ENCODE measurements around the gene NRARP.

NRARP gene

DNA sequence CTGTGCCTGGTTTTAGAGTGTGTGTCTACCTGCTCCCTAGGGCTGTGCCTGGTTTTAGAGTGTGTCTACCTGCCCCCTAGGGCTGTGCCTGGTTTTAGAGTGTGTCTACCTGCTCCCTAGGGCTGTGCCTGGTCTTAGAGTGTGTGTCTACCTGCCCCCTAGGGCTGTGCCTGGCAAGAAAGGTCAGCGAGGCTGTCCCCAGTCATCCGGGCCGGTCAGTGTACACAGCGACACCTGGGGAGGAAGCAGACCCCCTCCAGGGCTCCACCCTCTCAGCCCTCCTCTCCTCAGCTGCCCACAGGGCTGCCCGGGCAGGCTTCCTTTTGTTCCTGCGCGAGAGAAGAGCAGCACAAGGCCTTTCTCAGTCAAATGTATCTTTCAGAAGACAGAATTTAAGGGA lies 4.1 kb downstream of the NRARP start:
- no peak for DNase-seq (ENCODE audit: low read depth)

DNA sequence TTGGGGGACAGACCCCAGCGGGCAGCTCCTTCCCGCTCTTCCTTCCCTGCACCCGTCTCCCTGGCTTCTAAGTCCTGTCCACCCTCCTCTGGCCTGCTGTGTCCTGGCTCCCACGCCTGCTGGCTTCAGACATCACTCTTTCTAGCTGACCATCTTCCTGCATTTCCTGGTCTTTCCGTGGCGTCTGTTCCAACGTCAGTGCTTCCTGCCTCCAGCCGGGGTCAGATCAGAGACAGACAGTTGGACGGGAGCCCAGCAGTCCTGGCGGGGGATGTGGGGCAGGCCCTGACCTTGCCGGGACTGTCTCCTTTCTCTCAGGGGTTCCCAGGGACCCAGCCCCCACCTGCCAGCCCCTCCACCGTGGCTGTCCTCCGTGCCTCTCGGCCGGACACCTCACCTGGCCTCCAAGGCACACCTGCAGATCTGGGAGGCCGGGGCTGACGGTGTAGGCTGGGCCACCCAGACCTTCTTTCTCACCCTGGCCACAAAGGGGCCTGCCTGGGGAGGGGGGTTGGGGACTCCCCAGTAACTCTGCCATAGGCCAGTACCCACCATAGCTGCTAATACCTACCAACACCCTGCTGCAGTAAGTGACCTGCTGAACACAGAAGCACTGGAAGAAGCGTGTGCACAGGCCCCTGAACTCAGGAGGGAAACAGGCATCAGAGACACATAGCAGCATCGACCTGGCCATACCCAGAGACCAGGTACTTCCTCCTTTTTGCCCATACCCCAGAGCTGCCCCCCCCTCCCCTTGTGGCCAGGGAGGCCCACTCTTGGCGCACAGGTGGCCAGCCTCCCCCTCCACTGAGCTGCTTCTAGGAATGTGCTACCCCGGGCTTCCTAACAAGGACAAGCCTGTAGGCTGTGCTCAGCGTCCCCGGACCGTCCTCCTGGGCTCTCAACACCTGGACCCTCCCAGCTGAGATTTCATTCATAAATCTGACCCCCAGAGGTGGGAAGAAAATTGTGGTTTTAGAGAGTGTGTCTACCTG lies 5.1 kb downstream of the NRARP start:
- no peak for DNase-seq (ENCODE audit: low read depth)

DNA sequence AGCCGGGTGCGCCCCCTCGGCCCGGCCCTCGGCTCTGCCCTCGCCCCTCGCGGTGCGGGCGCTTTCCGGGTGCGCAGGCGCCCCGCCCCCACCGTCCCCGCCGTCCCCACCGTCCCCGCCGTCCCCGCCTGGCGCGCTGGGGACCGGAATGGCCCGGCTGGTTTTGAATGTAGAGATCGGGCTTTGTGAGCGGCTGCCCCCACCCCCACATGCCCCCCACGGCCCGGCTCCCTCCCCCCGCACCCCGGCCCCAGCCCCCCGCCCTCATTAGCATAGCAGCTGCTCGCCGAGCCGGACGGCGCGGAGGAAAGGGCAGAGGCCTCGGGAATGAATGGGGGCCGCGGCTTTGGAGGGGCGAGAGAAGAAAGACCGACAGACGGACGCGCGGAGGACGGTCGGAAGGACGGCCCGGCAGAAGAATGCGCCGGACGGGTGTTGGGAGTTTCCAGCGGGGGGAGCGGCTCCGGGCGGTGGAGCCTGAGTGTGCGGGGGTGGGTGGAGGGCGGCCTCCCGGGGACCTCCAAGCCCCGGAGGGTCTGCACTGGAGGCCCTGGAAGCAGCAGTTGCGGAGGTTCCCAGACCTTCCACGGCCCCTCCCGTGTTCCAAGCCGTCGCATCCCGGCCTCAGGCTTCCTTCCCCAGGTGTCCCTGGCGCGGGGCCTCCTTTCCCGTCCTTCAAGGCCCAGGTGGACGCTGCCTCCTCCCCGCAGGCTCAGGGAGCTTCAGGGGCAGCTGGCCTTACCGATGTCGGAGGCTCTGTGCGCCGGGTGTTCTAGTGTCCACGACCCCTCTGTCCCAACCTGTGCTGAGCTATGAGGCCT lies 6.0 kb downstream of the NRARP start:
- no peak for DNase-seq (ENCODE audit: low read depth)

DNA sequence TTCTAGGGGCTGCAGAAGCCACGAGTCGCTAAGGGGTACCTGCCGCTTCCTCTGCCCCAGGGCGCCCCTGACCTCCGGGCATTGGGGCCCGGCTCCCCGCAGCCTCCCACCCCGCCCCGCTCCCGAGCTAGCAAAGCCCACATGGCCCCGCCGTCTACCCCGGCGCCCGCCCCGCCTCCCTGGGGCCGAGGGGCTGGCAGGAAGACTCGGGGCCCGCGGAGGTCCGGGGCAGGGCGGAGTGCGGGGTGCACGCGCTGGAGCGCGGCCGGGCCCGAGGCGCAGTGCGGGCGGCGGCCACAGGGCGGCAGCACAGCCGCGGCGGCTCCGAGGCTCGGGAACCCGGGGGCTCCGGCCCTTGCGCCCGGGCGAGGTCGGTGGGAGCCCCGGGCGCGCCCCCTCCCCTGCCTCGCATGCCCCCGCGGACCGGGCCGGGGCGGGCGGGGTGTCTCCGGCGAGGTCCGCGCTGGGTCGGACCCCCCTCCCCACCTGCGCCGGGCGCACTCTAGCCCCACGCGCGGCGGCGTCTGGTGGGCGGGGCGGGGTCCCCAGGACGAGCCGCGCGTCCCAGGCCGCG lies 6.7 kb downstream of the NRARP start:
- no peak for DNase-seq (ENCODE audit: low read depth)

DNA sequence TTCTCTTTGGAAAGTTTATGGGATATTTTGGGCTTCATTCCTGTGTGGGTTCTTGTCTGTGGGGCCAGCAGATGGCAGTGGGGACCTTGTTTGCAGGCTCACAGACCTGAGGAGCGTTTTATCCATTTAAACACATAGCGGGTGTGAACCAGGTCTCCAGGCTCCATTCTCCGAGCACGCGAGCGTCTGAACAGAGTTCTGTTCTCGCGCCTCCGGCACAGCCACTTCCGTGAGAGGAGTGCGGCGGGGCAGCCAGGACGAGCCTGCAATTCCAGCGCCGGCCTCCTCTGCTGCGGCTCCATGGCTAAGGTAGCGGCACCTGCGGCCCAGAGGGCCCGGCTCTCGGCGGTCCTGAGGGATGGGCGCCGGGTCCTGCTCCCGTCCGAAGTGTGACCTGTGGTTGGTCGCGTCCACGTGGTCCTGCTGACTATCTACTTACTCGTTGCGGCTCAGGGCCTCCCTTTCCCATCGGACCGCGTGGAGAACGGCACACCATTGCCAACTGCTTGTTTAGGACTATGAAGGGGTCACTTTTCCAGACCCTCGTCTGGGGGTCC lies 7.3 kb downstream of the NRARP start:
- no peak for DNase-seq (ENCODE audit: low read depth)

DNA sequence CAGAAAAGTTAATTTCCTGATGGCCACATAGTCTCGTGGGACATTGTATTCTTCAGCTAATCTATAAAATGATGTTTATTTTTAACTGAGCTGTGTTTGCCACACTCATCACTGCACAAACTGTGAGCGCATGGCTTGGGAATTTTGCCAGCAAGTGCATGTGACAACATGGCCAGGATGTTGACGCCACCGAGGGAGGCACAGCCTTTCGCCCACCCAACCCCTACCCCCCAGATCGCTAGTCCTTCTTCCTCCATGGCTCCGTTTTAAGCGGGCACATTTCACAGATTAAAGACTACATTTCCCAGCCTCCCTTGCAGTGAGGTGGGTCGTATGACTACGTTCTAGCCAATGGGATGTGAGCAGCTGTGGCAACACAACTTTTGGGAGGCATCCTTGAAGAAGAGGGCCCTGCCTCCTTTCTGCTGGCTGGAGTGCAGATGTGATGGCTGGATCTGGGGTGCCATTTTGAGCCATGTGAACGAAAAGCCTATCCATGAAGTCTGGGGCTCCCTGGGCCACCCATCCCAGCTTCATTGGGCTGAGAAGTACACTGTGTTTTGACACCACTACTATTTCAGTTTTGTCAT lies 7.9 kb downstream of the NRARP start:
- no peak for DNase-seq (ENCODE audit: low read depth)

DNA sequence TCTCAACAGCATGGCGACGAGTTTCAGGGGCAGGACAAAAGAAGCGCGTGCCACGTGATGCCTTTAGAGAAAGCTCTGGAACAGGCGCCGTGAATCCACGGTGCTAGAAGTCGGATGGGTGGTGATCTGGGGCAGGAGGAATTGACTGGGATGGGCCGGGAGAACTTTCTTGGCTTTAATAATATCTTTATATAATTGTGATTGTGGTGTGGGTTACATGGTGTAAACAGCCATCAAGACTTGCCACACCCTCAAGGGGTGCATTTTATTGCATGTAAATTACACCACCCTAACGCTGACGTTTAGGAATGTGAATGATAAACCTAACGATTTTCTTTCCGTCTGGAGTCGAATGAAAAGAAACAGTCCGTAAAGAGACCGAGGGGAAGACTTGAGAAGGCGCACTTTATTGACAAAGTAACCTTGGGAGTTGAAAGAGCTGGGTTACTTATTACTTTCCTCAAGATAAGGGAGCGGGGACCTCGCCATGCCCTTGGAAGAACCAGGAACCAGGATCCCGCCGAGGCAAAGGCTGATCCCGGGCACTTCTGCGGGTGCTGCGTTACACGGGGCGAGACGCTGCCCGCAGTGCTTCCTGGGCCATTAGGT lies 8.5 kb downstream of the NRARP start:
- no peak for DNase-seq (ENCODE audit: low read depth)

DNA sequence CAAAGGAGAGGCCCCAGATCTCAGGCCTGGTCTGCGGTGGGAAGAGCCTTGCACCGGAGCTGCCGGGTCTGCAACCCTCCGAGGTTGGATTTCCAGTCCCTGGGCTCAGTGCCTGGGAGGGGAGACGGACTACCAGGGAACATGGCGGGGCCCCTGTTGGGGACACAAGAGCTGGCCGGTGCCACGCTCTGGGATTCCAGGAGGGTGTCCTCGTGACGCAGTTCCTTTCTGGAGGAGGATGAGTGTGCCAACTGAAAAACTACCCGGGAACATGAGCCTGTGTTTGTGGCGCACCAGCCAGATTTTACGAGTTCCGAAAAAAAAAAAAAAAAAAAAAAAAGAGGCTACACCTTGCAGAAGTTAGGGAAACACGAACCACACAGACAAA lies 9.0 kb downstream of the NRARP start:
- DNase-seq (ENCODE audit: low read depth), result no peak

DNA sequence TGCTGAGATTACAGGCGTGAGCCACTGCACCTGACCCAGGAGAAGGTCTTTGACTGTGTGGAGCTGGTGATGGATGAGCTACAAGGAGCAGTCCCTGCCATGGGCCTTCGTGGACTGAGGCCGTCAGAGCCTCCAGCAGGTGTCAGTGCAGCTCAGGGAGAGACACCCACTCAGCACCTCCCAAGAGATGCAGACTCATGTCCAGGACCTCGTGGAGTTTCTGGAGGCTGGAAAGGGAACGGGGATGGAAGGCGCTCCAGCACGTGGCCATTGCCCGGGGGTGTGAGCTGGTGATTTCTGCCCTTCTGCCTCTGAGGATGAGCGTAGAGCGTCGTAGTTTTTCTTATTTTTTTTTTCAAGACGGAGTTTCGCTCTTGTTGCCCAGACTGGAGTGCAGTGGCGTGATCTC lies 15.1 kb downstream of the NRARP start:
- no peak for DNase-seq (ENCODE audit: low read depth)

DNA sequence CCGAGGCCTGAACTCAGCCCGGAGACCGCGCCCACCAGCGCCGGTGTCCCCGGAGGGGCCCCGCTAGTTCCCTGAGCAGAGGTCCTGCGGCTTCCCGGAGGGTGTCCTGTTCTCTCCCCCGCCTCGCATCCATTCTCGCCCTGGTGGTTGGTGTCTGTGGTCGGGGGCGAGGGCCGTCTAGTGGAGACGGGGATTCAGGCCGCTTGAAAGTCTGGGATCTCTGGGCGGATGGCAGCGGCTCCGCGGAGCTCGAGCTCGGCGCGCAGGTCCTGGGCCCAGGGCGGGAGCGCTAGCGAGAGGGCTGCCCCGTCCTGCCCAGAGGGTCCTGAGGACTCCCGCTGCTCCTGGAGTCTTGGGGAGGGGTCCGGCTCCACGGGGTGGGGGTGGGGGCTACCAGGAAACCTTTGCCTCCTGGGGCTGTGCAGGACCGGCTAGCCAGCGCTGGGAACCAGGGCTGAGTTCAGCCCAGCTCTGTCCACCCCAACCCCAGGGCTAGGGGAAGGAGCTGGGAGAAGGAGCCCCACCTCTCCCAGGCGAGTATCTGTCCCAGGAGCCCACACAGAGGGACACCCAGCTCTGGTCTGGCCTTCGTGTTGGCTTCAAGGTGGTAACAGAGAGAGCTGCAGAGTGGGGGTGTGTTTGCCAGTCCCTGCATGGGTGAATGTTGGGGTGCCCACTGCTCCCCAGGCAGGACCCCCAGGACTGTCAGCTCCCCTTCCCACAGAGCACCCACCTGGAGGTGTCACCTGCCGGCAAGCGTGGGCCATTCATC lies 20.5 kb downstream of the NRARP start:
- no peak for DNase-seq (ENCODE audit: low read depth)

DNA sequence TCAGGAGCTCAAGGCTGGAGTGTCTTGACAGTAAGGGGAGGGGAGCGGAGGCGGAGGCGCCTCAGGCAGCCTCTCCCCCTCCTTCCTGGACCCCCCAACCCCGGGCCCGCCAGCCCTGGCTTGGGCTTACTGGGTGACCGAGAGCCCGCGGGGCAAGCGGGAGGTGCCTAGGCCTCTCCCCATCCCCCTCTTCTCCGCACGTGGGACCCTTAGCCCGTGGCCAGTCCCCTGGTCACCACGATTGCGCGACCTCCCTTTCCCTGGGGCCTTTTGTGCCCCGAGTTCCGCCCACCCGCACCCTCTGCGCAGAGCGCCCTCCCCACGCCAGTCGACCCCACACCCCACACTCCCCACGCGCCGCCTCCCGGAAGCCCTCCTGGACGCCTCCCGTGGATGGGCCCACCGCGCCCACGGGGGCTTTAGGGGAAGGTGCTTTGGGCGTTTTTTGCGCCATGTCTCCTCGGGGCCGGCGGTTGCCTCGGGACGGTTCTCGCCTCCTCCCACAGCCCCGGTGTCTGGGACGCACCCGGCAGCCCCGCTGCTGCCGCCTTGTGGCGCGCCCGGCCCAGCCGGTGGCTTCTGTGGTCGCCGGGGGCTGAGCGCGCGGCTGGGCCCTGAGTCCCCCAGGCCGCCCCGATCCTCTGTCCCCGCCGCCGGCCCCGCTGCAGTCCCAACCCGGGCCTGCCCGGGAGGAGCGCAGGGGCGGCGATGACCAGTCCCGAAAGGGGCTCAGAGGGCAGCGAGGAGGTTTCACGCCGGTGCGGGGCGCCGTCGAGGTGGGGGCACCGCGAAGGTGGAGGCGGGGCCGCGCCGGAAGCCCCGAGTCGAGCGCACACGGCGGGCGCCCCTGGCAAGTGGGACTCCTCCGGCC lies 21.4 kb downstream of the NRARP start:
- DNase-seq (ENCODE audit: low read depth), result no peak

DNA sequence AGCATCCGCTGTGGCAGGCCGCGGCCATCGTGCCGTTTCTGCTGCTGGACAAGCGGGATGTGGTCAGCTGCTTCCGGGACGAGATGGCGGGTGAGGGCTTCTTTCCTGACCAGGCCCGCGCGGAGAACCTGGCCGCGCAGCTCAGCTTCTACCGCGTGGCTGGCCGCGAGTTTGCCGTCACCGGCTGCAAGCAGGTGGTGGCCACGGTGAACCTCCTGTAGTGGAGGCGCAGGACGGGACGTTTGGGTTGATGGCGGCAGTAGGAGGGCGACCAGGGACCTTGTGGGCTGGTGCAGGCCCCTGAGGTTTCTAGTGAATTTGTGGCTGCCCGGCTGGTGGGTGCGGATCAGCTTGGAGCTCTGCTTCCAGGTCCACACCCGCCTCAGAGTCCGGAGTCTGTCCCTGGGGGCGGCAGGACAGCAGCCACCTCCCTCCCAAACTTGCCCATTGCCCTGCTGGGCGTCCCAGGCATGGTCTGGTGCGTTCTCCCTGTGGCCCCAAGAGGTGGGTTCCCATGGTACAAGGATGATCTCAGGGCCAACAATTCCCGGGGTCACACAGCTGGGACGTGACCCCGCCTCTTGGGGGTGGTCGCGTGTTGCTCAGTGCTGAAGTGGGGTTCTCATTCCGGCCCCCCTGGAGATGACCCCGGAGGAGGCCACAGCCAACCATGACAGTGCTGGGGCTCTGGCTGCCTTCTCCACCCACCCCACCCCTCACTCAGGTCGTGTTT lies 22.2 kb downstream of the NRARP start:
- no peak for DNase-seq (ENCODE audit: low read depth)

DNA sequence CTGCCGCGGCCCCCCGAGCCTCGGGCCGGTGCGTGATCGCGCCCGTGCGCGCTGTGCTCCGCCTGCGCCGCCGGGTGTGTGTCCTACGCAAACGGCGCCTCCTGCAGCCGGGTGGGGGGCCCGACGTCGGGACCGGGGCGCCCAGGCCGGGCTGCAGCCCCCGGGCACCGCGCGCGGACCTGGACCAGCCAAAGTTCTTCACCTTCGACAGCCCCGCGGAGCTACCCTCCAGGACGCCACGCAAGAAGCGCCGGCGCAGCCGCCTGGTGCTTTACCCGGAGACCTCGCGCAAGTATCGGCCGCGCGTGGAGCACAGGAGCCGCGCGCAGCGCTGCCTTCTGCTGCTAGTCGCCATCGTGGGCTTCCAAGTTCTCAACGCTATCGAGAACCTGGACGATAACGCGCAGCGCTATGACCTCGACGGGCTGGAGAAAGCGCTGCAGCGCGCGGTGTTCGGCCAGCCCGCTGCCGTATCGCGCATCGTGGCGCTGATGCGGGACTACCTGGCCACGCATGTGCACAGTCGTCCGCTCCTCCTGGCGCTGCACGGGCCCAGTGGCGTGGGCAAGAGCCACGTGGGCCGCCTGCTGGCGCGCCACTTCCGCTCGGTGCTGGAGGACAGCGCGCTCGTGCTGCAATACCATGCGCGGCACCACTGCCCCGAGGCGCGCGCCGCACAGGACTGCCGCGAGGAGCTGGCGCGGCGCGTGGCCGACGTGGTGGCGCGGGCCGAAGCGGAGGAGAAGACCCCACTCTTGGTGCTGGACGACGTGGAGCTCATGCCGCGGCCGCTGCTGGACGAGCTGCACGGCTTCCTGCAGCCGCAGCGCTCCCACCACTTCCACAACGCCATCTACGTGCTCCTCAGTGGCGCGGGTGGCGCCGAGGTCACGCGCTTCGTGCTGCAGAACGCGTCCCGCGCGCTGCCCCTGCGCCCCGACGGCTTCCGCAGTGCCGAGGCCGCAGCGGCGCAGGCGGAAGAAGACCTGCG lies 23.1 kb downstream of the NRARP start:
- DNase-seq (ENCODE audit: low read depth), result no peak

DNA sequence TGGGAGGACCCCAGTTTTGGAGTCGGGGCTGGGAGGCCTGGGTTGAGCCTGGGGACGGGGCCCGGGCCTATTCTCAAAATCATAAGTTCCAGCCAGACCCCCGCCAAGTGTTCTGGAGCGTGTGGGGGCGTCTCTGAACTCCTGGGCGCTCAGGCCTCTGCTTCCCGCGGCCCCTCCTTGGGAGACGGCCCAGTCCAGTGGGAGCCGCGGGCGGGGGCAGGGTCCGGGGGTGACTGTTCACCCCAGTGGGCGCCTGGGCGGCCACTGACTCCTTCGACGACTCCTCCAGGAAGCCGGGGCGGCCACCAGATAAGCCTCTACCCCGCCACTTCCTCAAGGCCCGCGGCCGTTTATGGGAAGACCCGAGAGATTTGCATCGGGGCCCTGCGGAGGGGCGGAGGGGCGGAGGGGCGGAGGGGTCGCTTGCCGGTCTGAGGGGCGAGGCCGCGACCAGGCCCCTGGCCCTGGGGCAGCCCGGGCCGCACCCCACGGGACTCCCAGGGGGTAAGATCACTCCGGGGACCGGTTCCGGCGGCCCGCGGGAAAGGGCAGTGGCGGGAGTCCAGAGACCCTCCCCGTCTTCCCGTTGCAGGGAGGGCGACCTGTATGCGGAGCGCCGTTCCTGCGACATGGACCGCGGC lies 23.9 kb downstream of the NRARP start:
- DNase-seq (ENCODE audit: low read depth), result no peak

DNA sequence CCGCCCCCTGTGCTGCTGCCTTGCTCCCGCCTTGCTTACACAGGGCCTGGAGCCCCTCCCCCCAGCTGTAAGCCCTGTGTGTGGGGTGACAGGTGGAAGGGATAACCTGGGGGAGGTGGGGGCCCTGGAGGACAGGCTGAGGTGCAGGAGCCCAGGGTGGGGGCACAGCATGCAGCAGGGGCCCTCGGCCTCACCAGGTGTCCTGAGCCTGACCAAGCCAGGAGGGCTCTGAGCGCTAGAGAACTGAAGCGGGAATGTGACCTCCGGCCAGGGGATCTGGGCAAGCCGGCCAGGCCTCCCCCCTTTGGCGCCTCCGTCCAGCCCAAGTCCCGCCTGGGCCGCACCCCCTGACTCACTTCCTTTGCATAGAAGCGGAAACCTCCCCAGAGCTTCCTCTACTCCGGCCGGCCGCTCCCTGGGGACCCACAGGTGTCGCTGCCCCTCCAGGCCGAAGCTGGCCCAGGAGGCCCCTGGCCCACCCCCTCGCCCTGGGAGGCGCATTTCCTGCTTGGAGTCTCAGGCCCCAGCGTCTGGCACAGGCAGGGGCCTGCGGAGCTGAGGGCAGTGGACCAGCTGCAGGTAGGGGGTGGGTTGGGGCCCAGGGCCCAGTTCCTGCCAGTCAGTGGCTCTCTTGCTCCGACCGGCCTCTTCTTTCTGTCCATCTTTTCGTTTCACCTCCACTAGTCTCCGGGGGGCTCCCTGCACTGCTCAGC lies 24.6 kb downstream of the NRARP start, which contains the start of gene TOR4A:
Gene TOR4A, plus strand, starts transcription at position 398 of the 713 bp plus-strand sequence. CDS start 964 bp downstream, outside the sequence.
- DNase-seq (ENCODE audit: low read depth), result no peak

Data from stimulated activated CD8-positive, alpha-beta memory T cell treated with anti-CD3 and anti-CD28 coated beads, Interleukin-15, amount 100 ng/mL, for 1 hour (primary cell).